ENCODE measurements around the gene ZBTB42. TPM values are rescaled to one million over a fixed set of nuclear protein-coding genes. Genes with fewer than 3 reads are reported as not detected.

The ZBTB42 gene
- total RNA-seq, 4 donors from 2014 or later, result 3.0 to 8.0 (median 6.3) TPM

DNA sequence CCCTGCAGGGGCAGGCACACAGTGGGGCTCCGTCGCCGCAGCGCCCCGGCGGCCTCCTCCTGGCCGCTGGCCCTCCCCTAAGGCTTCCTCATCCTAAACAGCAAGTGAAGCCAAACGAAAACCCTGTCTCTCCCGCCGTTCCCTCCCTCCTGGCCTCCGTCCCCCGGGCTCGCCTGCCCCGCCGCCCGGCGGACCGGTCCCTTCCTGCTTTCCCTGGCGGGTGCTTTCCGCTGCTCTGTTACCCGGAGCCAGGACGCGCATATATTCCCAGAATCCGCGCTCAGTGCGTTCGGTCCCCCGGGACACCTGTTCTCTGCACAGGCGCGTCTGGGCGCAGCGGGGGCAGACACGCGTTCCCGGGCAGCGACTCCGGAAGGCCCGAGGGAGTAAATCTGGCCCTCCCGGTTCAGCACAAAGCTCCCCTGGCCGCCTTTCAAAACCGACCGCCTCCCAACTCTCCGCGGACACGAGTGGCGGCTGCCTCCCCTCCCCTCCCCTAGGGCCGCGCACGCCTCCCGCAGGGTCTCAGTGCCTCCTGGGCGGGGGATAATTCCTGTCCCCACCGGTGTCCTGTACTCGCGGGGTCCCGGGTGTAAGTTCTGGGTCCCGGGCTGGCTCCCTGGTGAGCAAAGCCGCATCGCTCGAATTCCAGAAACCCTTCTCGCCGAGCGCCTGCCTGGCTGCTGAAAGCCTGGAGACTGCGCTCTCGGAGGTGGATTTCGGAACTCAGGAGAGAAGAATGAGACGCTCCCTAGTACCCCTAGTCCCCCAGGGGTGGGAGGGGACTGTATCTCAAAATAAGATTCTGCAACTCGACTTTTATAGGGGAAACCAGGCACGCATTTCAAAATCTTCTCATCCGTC lies 42.8 kb downstream of the ZBTB42 start:
- ATAC-seq (ENCODE audit: low FRiP score) (peak; percentile 58), DNase-seq (ENCODE audit: low spot score) (no peak)
- TF ChIP-seq, protein P1, sequence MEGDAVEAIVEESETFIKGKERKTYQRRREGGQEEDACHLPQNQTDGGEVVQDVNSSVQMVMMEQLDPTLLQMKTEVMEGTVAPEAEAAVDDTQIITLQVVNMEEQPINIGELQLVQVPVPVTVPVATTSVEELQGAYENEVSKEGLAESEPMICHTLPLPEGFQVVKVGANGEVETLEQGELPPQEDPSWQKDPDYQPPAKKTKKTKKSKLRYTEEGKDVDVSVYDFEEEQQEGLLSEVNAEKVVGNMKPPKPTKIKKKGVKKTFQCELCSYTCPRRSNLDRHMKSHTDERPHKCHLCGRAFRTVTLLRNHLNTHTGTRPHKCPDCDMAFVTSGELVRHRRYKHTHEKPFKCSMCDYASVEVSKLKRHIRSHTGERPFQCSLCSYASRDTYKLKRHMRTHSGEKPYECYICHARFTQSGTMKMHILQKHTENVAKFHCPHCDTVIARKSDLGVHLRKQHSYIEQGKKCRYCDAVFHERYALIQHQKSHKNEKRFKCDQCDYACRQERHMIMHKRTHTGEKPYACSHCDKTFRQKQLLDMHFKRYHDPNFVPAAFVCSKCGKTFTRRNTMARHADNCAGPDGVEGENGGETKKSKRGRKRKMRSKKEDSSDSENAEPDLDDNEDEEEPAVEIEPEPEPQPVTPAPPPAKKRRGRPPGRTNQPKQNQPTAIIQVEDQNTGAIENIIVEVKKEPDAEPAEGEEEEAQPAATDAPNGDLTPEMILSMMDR (IDR thresholded peaks at IDR 0.05), result no peak

DNA sequence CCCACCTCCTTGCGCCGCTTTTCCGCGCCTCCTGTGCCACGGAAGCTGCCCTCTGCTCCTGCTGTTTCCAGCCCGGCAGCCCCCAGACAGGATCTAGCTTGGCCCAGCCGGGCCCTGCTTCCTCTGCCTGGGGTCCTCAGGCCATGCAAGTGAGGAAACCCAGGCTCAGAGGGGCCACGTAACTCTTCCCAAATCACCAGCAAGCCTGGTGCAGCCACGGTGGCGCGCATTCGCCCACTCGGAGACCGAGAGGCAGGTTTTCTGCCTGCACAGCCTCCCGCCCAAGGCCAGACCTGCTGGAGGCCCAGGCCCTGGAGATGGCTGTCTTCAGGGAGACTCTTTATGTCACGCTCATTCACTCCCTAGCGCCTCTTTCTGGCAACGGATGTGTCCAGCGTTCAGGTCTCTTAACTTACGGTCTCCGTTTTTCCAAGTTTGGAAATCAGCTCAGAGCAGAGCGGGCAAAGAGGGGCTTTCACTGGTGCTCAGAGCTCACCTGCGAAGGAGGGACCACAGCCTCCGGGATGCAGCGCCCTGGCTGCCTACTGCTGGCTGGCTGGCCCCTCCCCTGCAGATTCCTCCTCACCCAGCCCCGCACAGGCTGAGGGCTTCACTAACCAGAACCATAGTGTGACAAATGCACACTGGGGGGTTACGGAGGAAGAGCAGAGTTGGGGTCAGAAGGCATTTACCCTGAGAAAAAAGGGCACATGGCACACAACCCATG lies 43.6 kb downstream of the ZBTB42 start:
- DNase-seq (ENCODE audit: low spot score) (no peak), ATAC-seq (ENCODE audit: low FRiP score) (no peak)
- TF ChIP-seq, protein P1 (IDR thresholded peaks at IDR 0.05), result no peak

DNA sequence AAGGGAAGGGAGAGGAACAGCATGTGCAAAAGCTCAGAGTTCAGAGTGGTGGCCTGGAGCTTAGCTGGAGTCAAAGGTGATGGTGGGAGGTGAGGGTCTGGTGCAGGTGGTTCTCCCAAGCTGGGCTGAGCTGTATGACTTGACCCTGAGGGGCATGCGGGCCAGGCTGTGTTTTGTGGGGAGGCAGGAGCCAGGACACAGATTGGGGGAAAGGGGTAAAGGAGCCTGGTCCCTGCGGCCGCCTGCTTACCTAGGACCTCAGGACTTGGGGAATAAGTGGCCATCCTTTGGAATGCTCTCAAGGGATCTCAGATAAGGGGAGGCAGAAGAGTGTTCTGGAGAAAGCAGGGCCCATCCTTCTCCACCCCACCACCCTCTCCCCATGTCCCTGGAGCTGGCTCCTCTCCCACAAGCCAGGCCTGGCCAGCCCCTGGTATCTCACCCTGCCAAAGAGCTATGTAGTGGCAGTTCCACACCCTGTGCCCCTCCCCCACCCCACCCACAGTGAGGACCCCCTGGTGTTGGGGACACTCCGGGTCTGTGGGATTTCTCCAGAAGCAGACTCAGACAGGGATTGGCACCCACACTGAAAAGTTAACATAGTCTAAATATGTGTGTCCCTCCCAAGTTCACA lies 44.2 kb downstream of the ZBTB42 start:
- ATAC-seq (ENCODE audit: low FRiP score), result no peak
- TF ChIP-seq, protein P1 (IDR thresholded peaks at IDR 0.05), result no peak
- DNase-seq (ENCODE audit: low spot score), result no peak

DNA sequence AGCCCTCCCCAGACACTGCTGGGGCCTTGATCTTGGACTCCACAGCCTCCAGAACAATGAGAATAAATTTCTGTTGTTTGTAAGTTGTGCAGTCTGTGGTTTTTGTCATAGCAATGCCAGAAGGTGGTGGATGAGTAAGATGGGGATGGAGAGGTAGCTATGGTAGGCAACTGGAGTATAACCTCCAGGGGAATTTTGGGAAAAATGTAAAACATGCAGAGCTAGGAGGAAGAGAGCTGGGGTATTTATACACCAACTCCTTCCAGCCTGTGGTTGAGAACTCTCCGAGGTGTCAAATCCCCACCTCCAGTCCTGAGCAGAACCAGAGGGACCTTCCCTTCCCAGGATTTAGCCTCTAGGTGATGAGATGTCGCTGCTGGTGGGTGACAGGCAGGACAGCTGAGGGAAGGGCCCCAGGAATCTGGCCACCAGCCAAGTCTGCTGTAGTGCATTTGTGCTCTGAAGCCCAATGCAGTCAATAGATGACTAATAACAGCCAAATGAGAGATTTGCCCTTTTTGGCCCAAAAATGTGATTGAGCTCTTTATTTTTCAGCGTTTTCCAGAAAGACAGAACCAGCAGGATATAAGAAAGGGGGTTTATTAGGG lies 45.0 kb downstream of the ZBTB42 start:
- TF ChIP-seq, protein P1 (IDR thresholded peaks at IDR 0.05), result no peak
- ATAC-seq (ENCODE audit: low FRiP score), result no peak
- DNase-seq (ENCODE audit: low spot score), result no peak

DNA sequence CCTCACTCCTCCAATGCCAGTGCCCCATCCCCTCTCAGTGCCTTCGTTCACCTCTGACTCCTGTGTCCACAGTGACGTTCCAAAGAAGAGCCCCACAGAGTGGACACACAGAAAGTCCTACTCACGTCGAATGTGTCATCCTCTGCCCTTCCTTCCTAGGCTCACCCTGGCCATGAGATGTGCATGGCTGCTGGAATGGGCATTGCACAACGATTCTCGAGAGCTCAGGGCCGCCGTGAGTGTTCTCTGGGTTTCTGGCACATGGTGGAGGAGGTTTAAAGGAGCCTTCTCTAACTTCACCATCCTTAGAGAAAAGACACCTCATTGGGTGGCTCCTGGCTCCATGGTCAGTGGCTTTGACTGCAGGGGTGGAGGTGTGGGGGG lies 51.4 kb downstream of the ZBTB42 start:
- ATAC-seq (ENCODE audit: low FRiP score), result no peak
- DNase-seq (ENCODE audit: low spot score), result no peak

More for the DNA sequence above, 51.4 kb downstream of the ZBTB42 start:
- TF ChIP-seq, protein P1 (IDR thresholded peaks at IDR 0.05), result no peak

Other genes starting within 250 kb of the ZBTB42 start
- 10 to 100 TPM; 25.8 to 57.8 (median 35.4) TPM for gene C14orf180, start 221.3 kb upstream of the ZBTB42 start, total RNA-seq
- not detected for gene TMEM179, start 196.3 kb upstream of the ZBTB42 start, total RNA-seq
- 100 to 1,000 TPM in 1 of 4 donors, 10 to 100 TPM in 3; 50.9 to 104 (median 87.5) TPM for gene INF2, start 111.5 kb upstream of the ZBTB42 start, total RNA-seq
- gene ADSS1, start 76.9 kb upstream of the ZBTB42 start, total RNA-seq, result 10 to 100 TPM in 1 of 4 donors, 1 to 10 TPM in 3; 3.7 to 26.0 (median 5.6) TPM
- gene SIVA1, start 48.0 kb upstream of the ZBTB42 start, total RNA-seq, result 100 to 1,000 TPM; 141 to 262 (median 167) TPM
- gene AKT1, start 5.4 kb upstream of the ZBTB42 start, total RNA-seq, result 100 to 1,000 TPM; 104 to 121 (median 107) TPM
- gene CEP170B, start 64.2 kb downstream of the ZBTB42 start, total RNA-seq, result 10 to 100 TPM in 3 of 4 donors, 1 to 10 TPM in 1; 5.5 to 29.3 (median 13.0) TPM
- under 1 TPM in 3 of 4 donors, not detected in 1; under 0.01 to 0.37 (median 0.16) TPM for gene PLD4, start 123.8 kb downstream of the ZBTB42 start, total RNA-seq
- gene AHNAK2, start 177.3 kb downstream of the ZBTB42 start, total RNA-seq, result 10 to 100 TPM; 18.6 to 44.5 (median 34.2) TPM
- 1 to 10 TPM; 2.5 to 6.1 (median 3.3) TPM for gene CLBA1, start 184.7 kb downstream of the ZBTB42 start, total RNA-seq
- 1 to 10 TPM; 5.3 to 8.0 (median 6.4) TPM for gene CDCA4, start 220.0 kb downstream of the ZBTB42 start, total RNA-seq

Data from omental fat pad (tissue), 4 donors.